Measurements from ENCODE around the gene BSCL2. TPM values are rescaled to one million over a fixed set of nuclear protein-coding genes. Genes with fewer than 3 reads are reported as not detected.

BSCL2 gene
- total and polyA plus RNA-seq, 4 donors, result 15.1 to 40.0 (median 28.7) TPM

- WGBS, result 4% methylated on average over 36 of the region's 36 CpGs
- H3K9me3 ChIP-seq (ENCODE audit: control insufficient read depth in 4 of 4, low read length in 3 of 4), result no peaks in the 10 kb centered on the region
- no peak for DNase-seq (ENCODE audit: low spot score)
- H3K27me3 ChIP-seq (ENCODE audit: control insufficient read depth in 4 of 4, insufficient read depth in 4 of 4, low read length in 3 of 4), result no peaks in the 10 kb centered on the region
- H3K4me3 ChIP-seq (ENCODE audit: low read depth in 1 of 3, low read length in 3 of 3), result peak overlapping the region; percentile 82 to 98 (median 88)
- peak overlapping the region; percentile 36 to 96 for H3K9ac ChIP-seq (ENCODE audit: low read depth in 1 of 2, low read length in 2 of 2)
- peaks cover 3 to 10% (median 6%) of the 10 kb centered on the region in 4 donors for H3K36me3 ChIP-seq (ENCODE audit: control insufficient read depth in 4 of 4, insufficient read depth in 3 of 4, low read depth in 1 of 4, low read length in 3 of 4)
- TF ChIP-seq CTCF (IDR thresholded peaks at IDR 0.05; ENCODE audit: low read depth, low read length, missing input control), result no peak
- no peak for TF ChIP-seq EGR1 (IDR thresholded peaks at IDR 0.05; ENCODE audit: low read depth in 2 of 2)
- TF ChIP-seq MAX (IDR thresholded peaks at IDR 0.05), result no peak
- TF ChIP-seq SP1 (IDR thresholded peaks at IDR 0.05), result no peak
- TF ChIP-seq, protein P1, sequence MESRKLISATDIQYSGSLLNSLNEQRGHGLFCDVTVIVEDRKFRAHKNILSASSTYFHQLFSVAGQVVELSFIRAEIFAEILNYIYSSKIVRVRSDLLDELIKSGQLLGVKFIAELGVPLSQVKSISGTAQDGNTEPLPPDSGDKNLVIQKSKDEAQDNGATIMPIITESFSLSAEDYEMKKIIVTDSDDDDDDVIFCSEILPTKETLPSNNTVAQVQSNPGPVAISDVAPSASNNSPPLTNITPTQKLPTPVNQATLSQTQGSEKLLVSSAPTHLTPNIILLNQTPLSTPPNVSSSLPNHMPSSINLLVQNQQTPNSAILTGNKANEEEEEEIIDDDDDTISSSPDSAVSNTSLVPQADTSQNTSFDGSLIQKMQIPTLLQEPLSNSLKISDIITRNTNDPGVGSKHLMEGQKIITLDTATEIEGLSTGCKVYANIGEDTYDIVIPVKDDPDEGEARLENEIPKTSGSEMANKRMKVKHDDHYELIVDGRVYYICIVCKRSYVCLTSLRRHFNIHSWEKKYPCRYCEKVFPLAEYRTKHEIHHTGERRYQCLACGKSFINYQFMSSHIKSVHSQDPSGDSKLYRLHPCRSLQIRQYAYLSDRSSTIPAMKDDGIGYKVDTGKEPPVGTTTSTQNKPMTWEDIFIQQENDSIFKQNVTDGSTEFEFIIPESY (IDR thresholded peaks at IDR 0.05), result no peak
- no peak for TF ChIP-seq REST (IDR thresholded peaks at IDR 0.05)
- TF ChIP-seq GABPA (IDR thresholded peaks at IDR 0.05 in 1 of 2, conservative IDR thresholded peaks at IDR 0.05 in 1 of 2), result no peak
- no peak for TF ChIP-seq HNF4G (IDR thresholded peaks at IDR 0.05)
- TF ChIP-seq RXRA (IDR thresholded peaks at IDR 0.05), result no peak
- TF ChIP-seq FOXA2 (IDR thresholded peaks at IDR 0.05), result no peak
- TF ChIP-seq FOXA1 (IDR thresholded peaks at IDR 0.05), result no peak
- no peak for TF ChIP-seq ATF3 (IDR thresholded peaks at IDR 0.05)
- TF ChIP-seq TAF1 (conservative IDR thresholded peaks at IDR 0.05), result no peak
- no peak for TF ChIP-seq JUND (IDR thresholded peaks at IDR 0.05)
- no peak for TF ChIP-seq NR2F2 (IDR thresholded peaks at IDR 0.05)
- peaks cover 11 to 28% (median 19%) of the 10 kb centered on the region in 4 donors for H3K4me1 ChIP-seq (ENCODE audit: control insufficient read depth in 4 of 4, insufficient read depth in 4 of 4, low read length in 3 of 4)
- peak overlapping the region; percentile 85 to 89 for H3K27ac ChIP-seq (ENCODE audit: low read depth in 1 of 2, low read length in 2 of 2)
Observed at GRCh38 chr11:62664405-62665074, 42.7 kb downstream of the BSCL2 start.

All from liver (tissue), 9 donors.